GM12878 (cell line): ENCODE measurements around the gene MFSD6.

Source experiments
- CTCF ChIP-seq, 3 experiments: IDR thresholded peaks in 2 of 3; conservative IDR thresholded peaks in 1 of 3; 2 replicates each; pipeline ENCODE4 v1.5.1; 2011; ENCODE audit warnings: low read depth in 3 of 3, low read length in 3 of 3, mild to moderate bottlenecking in 3 of 3, control low read depth in 2 of 3, moderate library complexity in 2 of 3, inconsistent platforms in 1 of 3, mixed read lengths in 1 of 3; ENCODE audit not compliant: control insufficient read depth in 2 of 3, insufficient read depth in 1 of 3; ENCODE audit errors: extremely low read depth in 1 of 3
- EGR1 ChIP-seq, 2 experiments: IDR thresholded peaks; 1 replicate in 1 of 2; 2 replicates in 1 of 2; pipeline ENCODE4 v1.6.1; 2011 to 2012; ENCODE audit warnings: low read depth in 2 of 2, low read length in 2 of 2, borderline replicate concordance in 1 of 2, mild to moderate bottlenecking in 1 of 2, moderate library complexity in 1 of 2
- ELK1 ChIP-seq: IDR thresholded peaks from 2 replicates; pipeline ENCODE4 v1.6.1; 2012; ENCODE audit warnings: low read depth, low read length, improper control_type of control experiment
- EZH2 ChIP-seq: IDR thresholded peaks from 2 replicates; pipeline ENCODE4 v1.6.1; 2012; ENCODE audit warnings: low read depth, mild to moderate bottlenecking, control low read depth, inconsistent platforms, low read length, borderline replicate concordance; ENCODE audit not compliant: control insufficient read depth
- GABPA ChIP-seq: IDR thresholded peaks from 2 replicates; pipeline ENCODE4 v1.6.1; 2014; ENCODE audit warnings: antibody characterized with exemption, low read depth, mild to moderate bottlenecking, inconsistent platforms
- HDAC6 ChIP-seq: fragments of 200-600 bp; sonication (generic); IDR thresholded peaks from one replicate; pipeline ENCODE4 v1.8.0; 2017; ENCODE audit warnings: antibody characterized with exemption; ENCODE audit not compliant: unreplicated experiment
- IRF3 ChIP-seq: fragments of 450-650 bp; IDR thresholded peaks from 2 replicates; pipeline ENCODE4 v1.6.1; 2014; ENCODE audit warnings: mild to moderate bottlenecking
- MEF2B ChIP-seq: fragments of 450-650 bp; IDR thresholded peaks from 2 replicates; pipeline ENCODE4 v1.6.1; 2018; ENCODE audit warnings: mild to moderate bottlenecking, moderate library complexity; ENCODE audit not compliant: partially characterized antibody, poor library complexity, severe bottlenecking
- MXI1 ChIP-seq: fragments of 150-350 bp; IDR thresholded peaks from 2 replicates; pipeline ENCODE4 v1.6.1; 2011; ENCODE audit warnings: low read depth, mild to moderate bottlenecking, inconsistent platforms, low read length, improper control_type of control experiment
- POLR2A ChIP-seq: IDR thresholded peaks from 2 replicates; pipeline ENCODE4 v1.6.1; 2011; ENCODE audit warnings: low read depth, mild to moderate bottlenecking, low read length
- RCOR1 ChIP-seq: conservative IDR thresholded peaks from 2 replicates; pipeline ENCODE4 v1.6.1; 2012; ENCODE audit warnings: low read depth, low read length, improper control_type of control experiment
- REST ChIP-seq: IDR thresholded peaks from 2 replicates; pipeline ENCODE4 v1.6.1; 2012; ENCODE audit warnings: mild to moderate bottlenecking, low read depth, low read length
- USF2 ChIP-seq: IDR thresholded peaks from 2 replicates; pipeline ENCODE4 v1.6.1; 2011; ENCODE audit warnings: low read depth, low read length, improper control_type of control experiment, borderline replicate concordance

GRCh38 chr2:190450363-190450762, 42.2 kb downstream of the MFSD6 start:
- TF ChIP-seq MEF2B (no peak), EZH2 (no peak), HDAC6 (no peak), REST (no peak), IRF3 (no peak), CTCF (IDR thresholded peaks at IDR 0.05 in 2 of 3, conservative IDR thresholded peaks at IDR 0.05 in 1 of 3; ENCODE audit: control insufficient read depth in 2 of 3, extremely low read depth in 1 of 3, insufficient read depth in 1 of 3, low read depth in 3 of 3, low read length in 3 of 3) (no peak), ELK1 (no peak), MXI1 (no peak), GABPA (no peak), USF2 (no peak), RCOR1 (no peak), EGR1 (IDR thresholded peaks at IDR 0.05; ENCODE audit: borderline replicate concordance in 1 of 2, low read depth in 2 of 2, low read length in 2 of 2) (no peak), POLR2A (no peak)
